Activated T-cell treated with anti-CD3 and anti-CD28 coated beads for 48 hours (primary cell): ENCODE results near the gene INTS3.
A peak's percentile ranks its signal among the peaks of the same experiment; 100 is the strongest.
"Not testable (repeated sequence)": the region's sequence is repeated elsewhere in the genome, so short reads cannot be mapped to it uniquely, and the experiment has no call there.

ENCODE experiments used
- DNase-seq: peaks from one replicate; pipeline ENCODE4 v3.0.0-alpha.2; 2020; ENCODE audit warnings: low read depth

The INTS3 gene

GRCh38 chr1:153711026-153711425, 16.8 kb upstream of the INTS3 start:
- DNase-seq = no peak

DNA sequence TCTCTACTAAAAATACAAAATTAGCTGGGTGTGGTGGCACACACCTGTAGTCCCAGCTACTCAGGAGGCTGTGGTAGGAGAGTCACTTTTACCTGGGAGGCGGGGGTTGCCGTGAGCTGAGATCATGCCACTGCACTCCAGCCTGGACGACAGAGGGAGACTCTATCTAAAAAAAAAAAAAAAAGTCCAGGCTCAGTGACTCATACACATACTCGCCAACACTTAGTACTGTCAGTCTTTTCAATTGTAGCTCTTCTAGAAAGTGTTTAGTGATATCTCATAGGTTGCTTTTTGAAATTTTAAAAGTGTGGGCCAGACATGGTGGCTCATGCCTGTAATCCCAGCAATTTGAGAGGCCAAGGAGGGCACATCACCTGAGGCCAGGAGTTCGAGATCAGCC, 11.6 kb upstream of the INTS3 start:
- DNase-seq = not testable (repeated sequence)

- no peak for DNase-seq
These were observed 10.5 kb upstream of the INTS3 start for GRCh38 chr1:153717330-153717729.

DNA sequence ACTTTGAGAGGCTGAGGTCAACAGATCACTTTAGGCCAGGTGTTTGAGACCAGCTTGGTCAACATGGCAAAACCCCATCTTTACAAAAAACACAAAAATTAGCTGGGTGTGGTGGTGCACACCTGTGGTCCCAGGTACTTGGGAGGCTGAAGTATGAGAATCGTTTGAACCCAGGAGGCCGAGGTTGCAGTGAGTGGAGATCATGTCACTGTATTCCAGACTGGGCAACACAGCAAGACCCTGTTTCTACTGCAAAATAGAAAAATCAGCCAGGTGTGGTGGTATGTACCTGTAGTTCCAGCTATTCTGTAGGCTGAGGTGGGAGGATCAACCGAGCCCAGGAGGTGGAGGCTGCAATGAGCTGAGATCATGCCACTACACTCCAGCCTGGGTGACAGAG, 4.2 kb upstream of the INTS3 start:
- DNase-seq = no peak

DNA sequence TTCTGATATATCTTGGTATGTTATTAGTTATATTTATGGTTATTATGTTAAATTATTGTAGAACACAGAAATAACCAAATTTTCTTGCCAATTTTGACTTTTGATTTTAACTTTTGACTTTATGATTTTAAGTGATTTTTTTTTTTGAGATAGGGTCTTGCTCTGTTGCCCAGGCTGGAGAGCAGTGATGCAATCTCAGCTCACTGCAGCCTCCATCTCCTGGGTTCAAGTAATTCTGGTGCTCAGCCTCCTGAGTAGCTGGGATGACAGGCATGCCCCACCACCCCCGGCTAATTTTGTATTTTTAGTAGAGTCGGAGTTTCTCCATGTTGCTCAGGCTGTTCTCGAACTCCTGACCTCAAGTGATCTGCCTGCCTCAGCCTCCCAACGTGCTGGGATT, 3.2 kb upstream of the INTS3 start:
- DNase-seq = not testable (repeated sequence)

DNA sequence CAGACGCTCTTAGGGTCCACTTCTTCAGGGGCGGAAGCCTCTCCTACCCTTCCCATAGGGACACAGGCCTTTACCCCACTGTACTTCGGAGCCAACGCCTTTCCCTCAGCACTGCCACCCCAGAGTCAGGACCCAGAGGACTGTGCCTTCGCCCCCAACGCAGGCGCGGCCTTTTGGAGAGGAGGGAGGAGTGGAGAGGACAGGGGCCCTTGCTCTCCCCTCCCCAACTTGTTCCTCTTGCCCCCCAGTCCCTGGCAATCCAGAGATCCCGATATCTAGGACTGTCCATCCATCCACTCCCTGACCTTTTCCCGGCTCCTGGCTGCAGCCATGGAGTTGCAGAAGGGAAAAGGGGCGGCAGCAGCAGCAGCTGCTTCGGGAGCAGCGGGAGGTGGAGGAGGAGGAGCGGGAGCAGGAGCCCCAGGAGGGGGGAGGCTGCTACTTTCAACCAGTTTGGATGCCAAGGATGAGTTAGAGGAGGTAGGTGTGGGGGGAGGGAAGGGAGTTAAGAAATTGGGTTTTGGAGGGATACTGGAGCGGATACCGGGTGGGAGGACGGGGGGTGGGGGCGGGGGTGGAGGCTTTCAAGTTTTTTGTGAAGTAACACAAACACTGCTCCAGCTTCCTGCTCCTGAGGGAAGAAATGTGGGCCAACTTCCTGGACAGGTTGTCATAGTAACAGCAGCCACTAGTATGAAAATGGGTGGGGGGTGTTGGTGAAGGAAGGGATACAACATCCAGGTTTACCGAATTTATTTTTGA, 636 bp downstream of the INTS3 start:
- peak; percentile 18 for DNase-seq

DNA sequence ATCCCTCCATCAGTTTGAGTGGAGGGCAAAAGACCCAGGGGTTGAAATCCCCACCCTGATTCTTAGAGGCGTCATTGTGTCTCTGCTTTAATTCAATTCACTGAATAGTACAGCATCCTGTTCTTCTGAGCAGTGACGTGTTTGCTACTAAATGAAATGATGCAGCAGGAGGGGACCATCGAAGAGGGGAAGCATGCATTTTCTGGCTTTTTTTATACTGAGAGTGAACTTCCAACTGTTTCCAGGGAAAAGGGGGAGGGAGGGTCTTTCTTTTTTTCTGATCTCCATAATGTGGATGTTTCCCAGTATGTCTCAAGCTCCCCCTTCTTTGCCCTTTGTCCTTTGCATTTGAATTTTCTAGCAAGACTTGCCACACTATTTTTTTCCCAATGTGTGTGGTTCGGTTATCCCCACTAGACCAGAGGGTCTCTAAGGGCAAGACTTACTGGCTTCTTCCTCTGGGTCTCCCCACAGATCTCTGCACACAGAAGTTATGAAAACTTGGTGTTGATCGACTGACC, 2.7 kb downstream of the INTS3 start:
- no peak for DNase-seq

DNA sequence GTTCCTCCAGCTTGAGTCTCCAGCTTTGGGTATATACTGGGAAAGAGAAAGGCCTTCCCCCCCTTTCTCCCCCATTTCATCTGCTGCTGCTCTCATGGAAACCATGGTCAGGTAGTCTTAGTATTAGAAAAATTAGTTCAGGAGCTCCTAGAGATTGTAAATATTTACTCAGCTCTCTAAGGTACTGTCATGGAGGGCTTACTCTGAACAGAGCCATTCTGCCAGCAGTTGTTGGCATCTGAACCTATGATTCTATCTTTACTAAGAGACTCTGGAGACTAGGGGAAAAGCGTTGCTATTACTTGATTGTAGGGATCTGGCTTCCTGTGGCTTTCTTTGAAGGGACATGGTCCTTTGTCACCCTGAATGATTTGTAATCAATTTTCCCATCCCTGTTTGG, 6.1 kb downstream of the INTS3 start:
- DNase-seq = no peak

DNA sequence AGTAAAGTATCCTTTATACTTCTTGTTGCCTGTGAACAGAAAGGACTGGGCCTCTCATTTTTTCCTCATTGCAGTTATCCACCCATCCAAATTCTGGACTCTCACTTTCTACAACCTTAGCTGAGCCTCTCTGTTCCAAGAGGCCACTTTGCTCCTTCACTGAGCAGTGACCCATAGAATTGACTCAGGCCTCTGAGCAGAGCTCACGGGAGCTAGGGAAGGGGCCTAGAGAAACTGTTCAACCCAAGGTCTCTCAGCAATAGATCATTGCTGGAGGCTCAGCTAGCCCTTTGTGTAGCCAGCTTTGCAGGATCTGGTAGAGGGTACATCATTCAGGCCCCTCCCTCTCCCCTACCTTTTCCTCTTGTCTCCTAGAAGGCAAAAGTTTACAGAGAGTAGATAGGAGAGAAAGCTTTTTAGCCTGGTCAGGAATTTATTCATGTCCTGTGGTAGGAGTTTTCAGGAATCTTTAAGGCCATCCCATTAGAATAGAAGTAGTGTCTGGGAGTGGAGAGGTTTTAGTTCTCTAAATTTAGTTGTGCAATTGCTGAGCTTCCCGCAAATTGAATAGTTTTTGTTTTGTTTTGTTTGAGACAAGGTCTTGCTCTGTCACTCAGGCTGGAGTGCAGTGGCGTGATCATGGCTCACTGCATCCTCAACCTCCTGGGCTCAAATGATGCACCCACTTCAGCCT, 6.7 kb downstream of the INTS3 start:
- DNase-seq = no peak

DNA sequence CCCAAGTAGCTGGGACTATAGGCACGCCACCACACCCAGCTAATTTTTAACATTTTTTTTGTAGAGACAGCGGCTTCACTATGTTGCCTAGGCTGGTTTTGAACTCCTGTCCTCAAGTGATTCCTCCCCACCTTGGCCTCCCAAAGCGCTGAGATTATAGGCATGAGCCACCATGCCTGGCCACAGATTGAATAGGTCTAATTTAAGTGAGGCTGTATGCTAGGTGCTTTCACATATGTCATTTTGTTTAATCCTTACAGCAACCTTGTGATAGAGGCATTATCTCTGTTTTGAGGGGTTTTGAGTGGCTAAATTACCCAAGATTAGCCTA, 7.2 kb downstream of the INTS3 start:
- no peak for DNase-seq

GRCh38 chr1:153741986-153742385, 14.1 kb downstream of the INTS3 start:
- no peak for DNase-seq

DNA sequence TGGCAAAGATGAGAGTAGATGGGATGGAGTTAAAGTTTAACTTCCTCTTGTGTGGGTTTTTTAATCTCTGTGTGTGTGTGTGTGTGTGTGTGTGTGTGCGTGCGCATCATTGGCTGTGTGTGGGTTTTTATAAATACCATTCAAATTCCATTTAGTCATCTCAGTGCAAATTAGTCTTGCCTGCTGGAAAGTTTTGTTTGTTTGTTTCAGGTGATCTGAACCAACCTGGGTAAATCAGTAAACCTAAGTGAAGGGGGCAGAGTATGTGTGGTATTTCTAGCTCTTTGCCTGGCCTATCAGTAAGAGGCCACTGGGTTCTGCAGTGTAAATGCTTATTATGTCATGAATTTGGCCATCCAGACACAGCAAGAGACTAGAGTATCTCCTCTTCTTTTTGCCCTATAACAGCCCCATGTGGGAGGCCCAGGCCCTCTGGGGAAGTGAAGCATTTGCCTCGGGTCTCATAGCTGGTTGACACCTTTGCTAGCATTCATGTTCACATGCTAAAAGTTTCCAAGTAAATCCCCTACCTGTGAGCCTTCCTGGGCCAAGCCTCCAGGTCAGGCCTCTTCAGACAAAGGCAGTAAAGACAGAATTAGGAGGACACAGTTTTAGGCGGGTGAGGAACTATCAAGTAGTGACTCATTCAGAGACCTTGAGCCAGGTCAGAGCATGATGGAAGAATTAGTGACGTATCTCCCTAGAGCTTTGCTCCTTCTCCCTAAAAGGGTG, 14.7 kb downstream of the INTS3 start:
- DNase-seq = no peak

DNA sequence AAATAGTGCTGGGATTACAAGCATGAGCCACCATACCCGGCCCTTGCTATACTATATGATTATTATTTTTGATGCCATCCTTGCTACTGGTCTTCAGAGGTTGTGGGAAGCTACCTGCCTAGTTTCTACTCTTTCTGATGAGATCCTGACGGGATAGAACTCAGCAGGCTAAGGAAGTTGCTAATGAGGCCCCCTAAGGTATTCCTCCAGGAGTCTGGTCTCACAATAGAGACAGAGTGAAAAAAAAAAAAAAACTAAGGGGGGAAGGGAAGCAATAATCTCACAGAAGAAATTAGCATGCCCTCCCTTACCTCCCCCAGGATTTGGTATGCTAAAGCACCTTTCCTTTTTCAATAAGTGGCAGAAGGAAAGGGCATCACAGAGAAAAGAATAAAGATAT, 17.6 kb downstream of the INTS3 start:
- DNase-seq = no peak

GRCh38 chr1:153746174-153746573, 18.3 kb downstream of the INTS3 start:
- DNase-seq = no peak

- no peak for DNase-seq
These were observed 21.1 kb downstream of the INTS3 start for GRCh38 chr1:153748903-153749302.

DNA sequence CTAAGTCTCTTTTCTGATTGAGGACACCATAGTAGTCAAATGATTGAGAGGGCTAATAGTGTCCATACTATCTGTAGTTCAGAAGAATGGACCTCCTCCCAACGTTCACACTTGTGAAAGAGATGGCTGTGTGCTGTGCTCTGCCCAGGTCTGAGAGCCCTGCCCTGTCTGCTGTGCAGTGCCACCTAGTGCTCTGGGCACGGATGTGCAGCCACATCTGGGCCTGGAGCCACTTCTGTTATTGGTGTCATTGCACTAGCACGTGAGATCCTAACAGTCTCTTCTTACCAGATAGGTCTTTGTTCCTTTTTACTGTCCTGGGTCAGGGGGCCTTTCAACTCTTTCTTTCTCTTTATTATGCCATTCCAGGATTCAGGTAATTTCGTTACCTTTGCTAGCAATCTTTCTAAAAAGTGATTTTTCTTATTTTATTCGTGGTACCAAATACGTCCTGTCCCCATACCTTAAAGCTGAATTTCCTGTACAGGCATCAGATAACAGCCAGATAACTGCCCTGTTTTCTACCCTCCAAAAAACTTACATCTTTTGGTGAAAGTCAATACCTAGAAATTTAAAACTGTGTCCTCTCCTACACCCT, 21.7 kb downstream of the INTS3 start:
- peak; percentile 70 for DNase-seq

GRCh38 chr1:153750026-153750995, 22.5 kb downstream of the INTS3 start:
- no peak for DNase-seq

- DNase-seq = no peak
These were observed 24.2 kb downstream of the INTS3 start for GRCh38 chr1:153752072-153752471.

DNA sequence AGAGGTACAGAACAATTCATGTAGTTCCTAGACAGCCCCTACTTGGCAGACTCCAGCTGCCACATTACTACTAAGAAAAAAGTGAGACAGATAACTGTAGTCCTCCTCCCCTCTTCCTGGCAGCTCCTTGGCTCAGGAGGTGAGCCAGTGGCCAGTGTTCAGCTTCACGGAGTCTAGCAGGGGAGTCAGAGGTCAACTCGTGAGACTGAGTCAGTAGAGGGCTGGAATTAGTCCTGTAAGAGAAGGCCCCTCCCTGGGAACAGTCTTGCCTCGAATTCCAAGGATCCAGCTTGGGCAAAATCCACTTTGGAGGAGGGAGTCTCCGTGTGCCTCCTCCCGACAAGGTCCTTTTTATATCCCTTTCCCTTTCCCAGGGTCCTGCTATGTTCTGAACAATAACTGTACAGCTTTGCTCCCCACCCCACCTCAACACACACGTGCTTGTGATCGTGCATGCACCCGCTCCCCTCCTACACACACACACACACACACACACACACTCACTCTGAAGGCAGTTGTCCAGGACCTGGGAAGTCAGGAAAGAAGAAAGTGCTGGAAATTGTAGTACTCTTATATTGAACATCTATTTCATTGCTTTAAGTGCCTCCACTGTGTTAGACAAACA, 24.8 kb downstream of the INTS3 start:
- DNase-seq = no peak

DNA sequence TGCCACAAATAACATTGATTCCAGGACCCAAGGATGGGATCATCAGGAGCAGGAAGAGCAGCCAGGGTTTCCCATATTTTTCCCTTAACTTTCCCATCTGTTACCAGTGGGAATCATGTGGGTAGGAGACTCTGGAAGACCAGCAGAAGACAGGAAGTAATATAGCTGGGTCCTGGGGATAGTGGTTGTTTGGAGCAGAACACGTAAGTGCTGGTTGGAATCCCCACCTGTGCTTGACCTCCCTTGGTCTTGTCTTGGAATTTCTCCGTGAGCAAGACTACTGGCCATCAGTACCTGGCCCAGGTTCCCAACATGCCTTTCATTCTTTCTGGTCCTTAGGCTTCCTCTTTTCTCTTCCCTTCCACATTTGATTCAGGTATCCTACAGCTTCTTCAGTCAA, 26.4 kb downstream of the INTS3 start:
- no peak for DNase-seq

GRCh38 chr1:153760440-153760839, 32.6 kb downstream of the INTS3 start:
- no peak for DNase-seq
